H9 (cell line): Measurements from ENCODE around the gene UPK3A. TPM values are rescaled to one million over a fixed set of nuclear protein-coding genes. Genes with fewer than 3 reads are reported as not detected.

Source experiments
- DNase-seq: peaks from one replicate; pipeline ENCODE4 v3.0.0-alpha.2; 2017
- H2AFZ ChIP-seq: one replicate; pipeline ENCODE4 v1.6.1; 2013; ENCODE audit warnings: mild to moderate bottlenecking, low read length, control low read depth, moderate library complexity
- H2AK5ac ChIP-seq: 2 replicates; pipeline ENCODE4 v1.6.1; 2013; ENCODE audit warnings: low read length, control low read depth, mixed read lengths; ENCODE audit not compliant: insufficient read length
- H2BK120ac ChIP-seq: one replicate; pipeline ENCODE4 v1.6.1; 2013; ENCODE audit warnings: low read depth, mild to moderate bottlenecking, low read length, control low read depth, inconsistent platforms; ENCODE audit not compliant: poor library complexity, severe bottlenecking
- H2BK12ac ChIP-seq: 2 replicates; pipeline ENCODE4 v1.6.1; 2013; ENCODE audit warnings: low read length, control low read depth, mixed read lengths, low read depth; ENCODE audit not compliant: insufficient read length
- H2BK15ac ChIP-seq: 2 replicates; pipeline ENCODE4 v1.6.1; 2013; ENCODE audit warnings: low read depth, low read length, control low read depth
- H2BK20ac ChIP-seq: one replicate; pipeline ENCODE4 v1.6.1; 2013; ENCODE audit warnings: low read depth, mild to moderate bottlenecking, low read length, control low read depth, inconsistent platforms; ENCODE audit not compliant: poor library complexity, severe bottlenecking
- H2BK5ac ChIP-seq: 2 replicates; pipeline ENCODE4 v1.6.1; 2013; ENCODE audit warnings: low read length, control low read depth, mixed read lengths; ENCODE audit not compliant: insufficient read length
- H3K14ac ChIP-seq: 2 replicates; pipeline ENCODE4 v1.6.1; 2013; ENCODE audit warnings: low read length, control low read depth; ENCODE audit not compliant: insufficient read depth
- H3K18ac ChIP-seq: 2 replicates; pipeline ENCODE4 v1.6.1; 2013; ENCODE audit warnings: low read depth, mild to moderate bottlenecking, mixed read lengths, low read length, control low read depth; ENCODE audit not compliant: insufficient read length
- H3K23ac ChIP-seq: 2 replicates; pipeline ENCODE4 v1.6.1; 2013; ENCODE audit warnings: low read length, control low read depth, mixed read lengths, low read depth; ENCODE audit not compliant: insufficient read length
- H3K23me2 ChIP-seq: 2 replicates; pipeline ENCODE4 v1.6.1; 2013; ENCODE audit warnings: low read depth, mild to moderate bottlenecking, mixed read lengths, low read length, control low read depth; ENCODE audit not compliant: insufficient read length, poor library complexity, severe bottlenecking
- H3K27ac ChIP-seq: 2 replicates; pipeline ENCODE4 v1.5.1; 2013; ENCODE audit warnings: low read length, control low read depth, mixed read lengths, low read depth; ENCODE audit not compliant: insufficient read length
- H3K27me3 ChIP-seq: 2 replicates; pipeline ENCODE4 v1.6.1; 2013; ENCODE audit warnings: low read length, control low read depth, inconsistent platforms; ENCODE audit not compliant: insufficient read depth
- H3K4ac ChIP-seq: 2 replicates; pipeline ENCODE4 v1.6.1; 2013; ENCODE audit warnings: low read depth, mild to moderate bottlenecking, control low read depth, inconsistent platforms, low read length, moderate library complexity
- H3K4me1 ChIP-seq: 2 replicates; pipeline ENCODE4 v1.6.1; 2013; ENCODE audit warnings: low read length, control low read depth, inconsistent platforms; ENCODE audit not compliant: insufficient read depth
- H3K4me2 ChIP-seq: 2 replicates; pipeline ENCODE4 v1.6.1; 2013; ENCODE audit warnings: low read length, control low read depth, mixed read lengths; ENCODE audit not compliant: insufficient read length, insufficient read depth
- H3K56ac ChIP-seq: 2 replicates; pipeline ENCODE4 v1.6.1; 2013; ENCODE audit warnings: low read depth, mild to moderate bottlenecking, mixed read lengths, low read length, control low read depth; ENCODE audit not compliant: insufficient read length
- H3K79me1 ChIP-seq: 2 replicates; pipeline ENCODE4 v1.6.1; 2013; ENCODE audit warnings: low read depth, mild to moderate bottlenecking, moderate library complexity, low read length, control low read depth, inconsistent platforms; ENCODE audit not compliant: insufficient read depth, poor library complexity, severe bottlenecking
- H3K79me2 ChIP-seq: 2 replicates; pipeline ENCODE4 v1.6.1; 2013; ENCODE audit warnings: low read length, control low read depth, inconsistent platforms; ENCODE audit not compliant: insufficient read depth
- H3K9ac ChIP-seq: 2 replicates; pipeline ENCODE4 v1.6.1; 2013; ENCODE audit warnings: low read length, control low read depth, mixed read lengths; ENCODE audit not compliant: insufficient read length; ENCODE audit errors: extremely low read depth
- H3K9me3 ChIP-seq: one replicate; pipeline ENCODE4 v1.6.1; 2013; ENCODE audit warnings: low read depth, low read length, inconsistent platforms; ENCODE audit not compliant: control insufficient read depth
- H3T11ph ChIP-seq: one replicate; pipeline ENCODE4 v1.6.1; 2013; ENCODE audit warnings: mild to moderate bottlenecking, low read length, control low read depth, inconsistent platforms
- H4K20me1 ChIP-seq: one replicate; pipeline ENCODE4 v1.6.1; 2013; ENCODE audit not compliant: control insufficient read depth, insufficient read length, insufficient read depth
- H4K5ac ChIP-seq: 2 replicates; pipeline ENCODE4 v1.6.1; 2013; ENCODE audit warnings: low read depth, mild to moderate bottlenecking, mixed read lengths, low read length, control low read depth; ENCODE audit not compliant: insufficient read length
- H4K8ac ChIP-seq: replicated peaks from 2 replicates; pipeline ENCODE4 v1.6.1; 2013; ENCODE audit warnings: low read length, control low read depth, mixed read lengths, low read depth; ENCODE audit not compliant: insufficient read length
- H4K91ac ChIP-seq: 2 replicates; pipeline ENCODE4 v1.6.1; 2013; ENCODE audit warnings: low read depth, mild to moderate bottlenecking, moderate library complexity, mixed read lengths, low read length, control low read depth; ENCODE audit not compliant: insufficient read length
- H3K27ac Mint-ChIP-seq, 3 experiments: 2 replicates in 2 of 3; 3 replicates in 1 of 3; pipeline ENCODE4 v1.8.0; 2020 to 2021; ENCODE audit warnings: mixed read lengths in 3 of 3, mild to moderate bottlenecking in 1 of 3, moderate library complexity in 1 of 3
- H3K27me3 Mint-ChIP-seq: 2 replicates; pipeline ENCODE4 v1.8.0; 2021; ENCODE audit warnings: low read depth, mild to moderate bottlenecking, moderate library complexity, mixed read lengths
- H3K36me3 Mint-ChIP-seq, 3 experiments: 2 replicates in 2 of 3; 3 replicates in 1 of 3; pipeline ENCODE4 v1.8.0; 2020 to 2021; ENCODE audit warnings: low read depth in 3 of 3, mixed read lengths in 3 of 3; ENCODE audit not compliant: insufficient read depth in 1 of 3
- H3K4me1 Mint-ChIP-seq, 2 experiments: 2 replicates each; pipeline ENCODE4 v1.8.0; 2020; ENCODE audit warnings: mixed read lengths in 2 of 2
- H3K4me3 Mint-ChIP-seq, 2 experiments: 2 replicates in 1 of 2; 3 replicates in 1 of 2; pipeline ENCODE4 v1.8.0; 2020 to 2021; ENCODE audit warnings: mild to moderate bottlenecking in 2 of 2, mixed read lengths in 2 of 2, moderate library complexity in 1 of 2
- H3K9me3 Mint-ChIP-seq, 2 experiments: 2 replicates in 1 of 2; 3 replicates in 1 of 2; pipeline ENCODE4 v1.8.0; 2020; ENCODE audit warnings: mild to moderate bottlenecking in 2 of 2, mixed read lengths in 2 of 2, moderate library complexity in 1 of 2
- CTCF ChIP-seq: fragments of 200-600 bp; sonication (generic); conservative IDR thresholded peaks from 3 replicates; pipeline ENCODE4 v1.8.0; 2021; ENCODE audit warnings: antibody characterized with exemption, mild to moderate bottlenecking
- WGBS: extraction: QIAGEN DNeasy Blood & Tissue Kit; methylation state at CpG from one replicate; pipeline ENCODE4 v1.1.7; 2013; ENCODE audit warnings: missing lambda C conversion rate, low lambda C conversion rate, mixed read lengths; ENCODE audit not compliant: insufficient read length; ENCODE audit errors: extremely low coverage; 5-methylcytosine and 5-hydroxymethylcytosine counted together
- total RNA-seq: library from RNA; stranded (reverse); gene quantifications from 2 replicates; pipeline ENCODE4 v1.2.1, GENCODE V29; 2021

Gene UPK3A
- total RNA-seq, 1 experiment from 2014 or later = not detected

GRCh38 chr22:45248832-45249561, 35.8 kb upstream of the UPK3A start:
- DNase-seq = no peak
- Histone ChIP-seq H4K20me1 (no peaks in the 10 kb centered on the region), H2BK120ac (no peak overlapping the region), H4K5ac (no peak overlapping the region), H3K23ac (no peak overlapping the region), H2BK5ac (no peak overlapping the region), H3K18ac (no peak overlapping the region), H2AFZ (no peak overlapping the region), H3K9ac (no peak overlapping the region), H3K27ac (no peak overlapping the region), H3K4me1 (no peaks in the 10 kb centered on the region), H3K9me3 (no peaks in the 10 kb centered on the region), H3K4ac (no peak overlapping the region), H2BK12ac (no peak overlapping the region), H3K14ac (no peak overlapping the region), H4K91ac (no peak overlapping the region), H4K8ac (no peak overlapping the region), H3T11ph (no peak overlapping the region), H3K4me2 (no peak overlapping the region), H3K79me1 (no peaks in the 10 kb centered on the region), H3K27me3 (no peaks in the 10 kb centered on the region), H3K23me2 (no peaks in the 10 kb centered on the region), H3K56ac (no peak overlapping the region), H2BK20ac (no peak overlapping the region), H3K79me2 (no peaks in the 10 kb centered on the region), H2BK15ac (no peak overlapping the region), H2AK5ac (no peak overlapping the region)
- Mint-ChIP-seq H3K4me1 (peaks cover 5 to 12% of the 10 kb centered on the region in 2 experiments), H3K4me3 (no peak overlapping the region), H3K9me3 (no peaks in the 10 kb centered on the region), H3K27me3 (no peaks in the 10 kb centered on the region; the same call in 1 of the 2 replicates), H3K36me3 (no peaks in the 10 kb centered on the region), H3K27ac (no peak overlapping the region)
- TF ChIP-seq CTCF = no peak
- WGBS = no CpG with 5 or more reads among the region's 8 CpGs
